WTC11 (cell line): ENCODE measurements around the gene CDH13. TPM values are rescaled to one million over a fixed set of nuclear protein-coding genes. Genes with fewer than 3 reads are reported as not detected.

ENCODE experiments used
- ATAC-seq: fragments of 200-7000 bp; cut with Tn5 transposase; 2 replicates; pipeline ENCODE4 v1.10.0; 2021; ENCODE audit warnings: mild to moderate bottlenecking, moderate library complexity
- CTCF ChIA-PET: fragments of 300-600 bp; sonication (Branson Sonifier 250); formaldehyde crosslinking; loops from one replicate; lab custom pipeline; 2021; ENCODE audit warnings: antibody characterized with exemption; lab: Charles Lee
- POLR2A ChIA-PET: fragments of 350-600 bp; sonication (Branson Sonifier 250); formaldehyde crosslinking; loops from one replicate; lab custom pipeline; 2021; ENCODE audit warnings: antibody characterized with exemption; lab: Charles Lee
- DNase-seq: peaks from one replicate; pipeline ENCODE4 v3.0.0; 2021; ENCODE audit warnings: low spot score
- H3K27ac Mint-ChIP-seq: 2 replicates; pipeline ENCODE4 v1.8.0; 2021; ENCODE audit warnings: mixed read lengths
- H3K27me3 Mint-ChIP-seq: 2 replicates; pipeline ENCODE4 v1.8.0; 2021; ENCODE audit warnings: low read depth, mild to moderate bottlenecking, moderate library complexity, mixed read lengths
- H3K36me3 Mint-ChIP-seq: 2 replicates; pipeline ENCODE4 v1.8.0; 2021; ENCODE audit warnings: mixed read lengths
- H3K4me1 Mint-ChIP-seq: 2 replicates; pipeline ENCODE4 v1.8.0; 2022; ENCODE audit warnings: mixed read lengths
- H3K4me3 Mint-ChIP-seq: 2 replicates; pipeline ENCODE4 v1.8.0; 2021; ENCODE audit warnings: mild to moderate bottlenecking, moderate library complexity, mixed read lengths
- H3K9me3 Mint-ChIP-seq: 2 replicates; pipeline ENCODE4 v1.8.0; 2021; ENCODE audit warnings: mixed read lengths
- ARID4B ChIP-seq: sonication (generic); formaldehyde crosslinking; IDR thresholded peaks from 2 replicates; pipeline ENCODE4 v1.8.0; 2023; ENCODE audit warnings: missing genetic modification reagents, mild to moderate bottlenecking, borderline replicate concordance
- CBFB ChIP-seq: sonication (generic); formaldehyde crosslinking; IDR thresholded peaks from 2 replicates; pipeline ENCODE4 v1.8.1; 2022; ENCODE audit warnings: mild to moderate bottlenecking, low read depth, missing genetic modification reagents
- EMX1 ChIP-seq: fragments of 250-450 bp; sonication (Bioruptor Pico); IDR thresholded peaks from 2 replicates; pipeline ENCODE4 v1.8.0; 2021; ENCODE audit warnings: mild to moderate bottlenecking
- ESRRA ChIP-seq: sonication (generic); formaldehyde crosslinking; IDR thresholded peaks from 2 replicates; pipeline ENCODE4 v1.8.1; 2022; ENCODE audit warnings: mild to moderate bottlenecking, missing genetic modification reagents, borderline replicate concordance
- FOXJ3 ChIP-seq: sonication (generic); formaldehyde crosslinking; IDR thresholded peaks from 2 replicates; pipeline ENCODE4 v1.9.0; 2021; ENCODE audit warnings: missing genetic modification reagents, mild to moderate bottlenecking, borderline replicate concordance
- FOXK1 ChIP-seq: sonication (generic); formaldehyde crosslinking; IDR thresholded peaks from 2 replicates; pipeline ENCODE4 v1.8.0; 2022; ENCODE audit warnings: mild to moderate bottlenecking, moderate library complexity, missing genetic modification reagents
- MYBL2 ChIP-seq: sonication (generic); formaldehyde crosslinking; IDR thresholded peaks from 2 replicates; pipeline ENCODE4 v1.8.1; 2023; ENCODE audit warnings: mild to moderate bottlenecking, moderate library complexity, missing genetic modification reagents
- NR3C1 ChIP-seq: sonication (generic); formaldehyde crosslinking; conservative IDR thresholded peaks from 2 replicates; pipeline ENCODE4 v1.8.1; 2023; ENCODE audit warnings: low read depth, mild to moderate bottlenecking, missing genetic modification reagents
- RELA ChIP-seq: sonication (generic); formaldehyde crosslinking; IDR thresholded peaks from 2 replicates; pipeline ENCODE4 v1.8.1; 2022; ENCODE audit warnings: missing genetic modification reagents, mild to moderate bottlenecking, borderline replicate concordance
- SP1 ChIP-seq: sonication (generic); formaldehyde crosslinking; conservative IDR thresholded peaks from 2 replicates; pipeline ENCODE4 v1.8.1; 2022; ENCODE audit warnings: missing genetic modification reagents
- ZNF416 ChIP-seq: fragments of 250-450 bp; sonication (Bioruptor Pico); IDR thresholded peaks from 2 replicates; pipeline ENCODE4 v1.9.0; 2021; ENCODE audit warnings: mild to moderate bottlenecking, inconsistent platforms
- total RNA-seq: library from RNA; stranded (reverse); gene quantifications from 3 replicates; pipeline ENCODE4 v1.2.3, GENCODE V29; 2021
- TF ChIP-seq, protein P1 (sequence below): fragments of 250-450 bp; sonication (Bioruptor Pico); IDR thresholded peaks from 2 replicates; pipeline ENCODE4 v1.9.0; 2021; ENCODE audit warnings: moderate library complexity, mild to moderate bottlenecking, inconsistent platforms, borderline replicate concordance
- TF ChIP-seq, protein P2 (sequence below): sonication (generic); formaldehyde crosslinking; IDR thresholded peaks from 2 replicates; pipeline ENCODE4 v1.8.1; 2022; ENCODE audit warnings: mild to moderate bottlenecking, missing genetic modification reagents, moderate library complexity, borderline replicate concordance
- TF ChIP-seq, protein P3 (sequence below): fragments of 250-450 bp; sonication (Bioruptor Pico); IDR thresholded peaks from 2 replicates; pipeline ENCODE4 v1.8.0; 2021; ENCODE audit warnings: mild to moderate bottlenecking
- TF ChIP-seq, protein P4 (sequence below): sonication (generic); formaldehyde crosslinking; IDR thresholded peaks from 2 replicates; pipeline ENCODE4 v1.8.1; 2022; ENCODE audit warnings: mild to moderate bottlenecking, moderate library complexity, missing genetic modification reagents

The CDH13 gene
- total RNA-seq, 1 experiment from 2014 or later, result 0.81 TPM

DNA sequence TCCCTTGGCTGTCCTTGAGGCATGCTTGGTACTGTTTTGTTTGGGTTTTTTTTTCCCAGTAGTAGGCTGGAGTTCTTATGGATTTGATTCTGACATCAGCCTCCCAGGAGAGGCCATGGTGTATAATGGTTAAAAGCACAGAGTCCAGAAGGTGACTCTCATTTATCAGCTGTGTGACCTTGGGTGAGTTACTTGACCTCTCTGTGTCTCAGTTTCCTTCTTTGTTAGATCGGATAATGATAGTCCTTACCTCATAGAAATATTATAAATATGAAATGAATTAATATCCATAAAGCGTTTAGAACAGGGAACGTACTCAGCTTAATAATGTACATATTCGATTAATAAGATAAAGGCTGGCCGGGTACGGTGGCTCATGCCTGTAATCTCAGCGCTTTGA lies 810.3 kb downstream of the CDH13 start:
- no peaks in the 10 kb centered on the region for H3K36me3 Mint-ChIP-seq

DNA sequence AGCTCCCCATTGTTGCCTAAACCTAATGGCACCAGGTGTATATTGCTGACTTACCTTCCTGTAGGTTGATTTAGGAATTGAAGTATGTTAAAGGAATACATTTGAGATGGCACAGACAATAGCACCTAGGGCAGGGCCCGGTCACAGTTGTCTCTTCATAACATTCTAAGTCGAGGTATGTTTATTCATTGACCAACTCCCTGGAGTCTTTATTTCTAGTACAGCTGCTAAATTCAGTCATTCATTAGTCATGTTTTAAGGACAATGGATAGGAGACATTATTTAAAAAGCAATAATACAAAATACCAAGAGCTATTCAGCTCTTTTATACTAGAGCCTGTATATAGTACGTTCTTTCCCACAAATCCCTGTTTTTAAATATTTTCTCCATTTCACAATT lies 811.6 kb downstream of the CDH13 start:
- Mint-ChIP-seq H3K9me3 (no peaks in the 10 kb centered on the region), H3K36me3 (no peaks in the 10 kb centered on the region), H3K4me3 (no peak overlapping the region), H3K27me3 (no peaks in the 10 kb centered on the region; the same call in 1 of the 2 replicates)
- DNase-seq, result no peak
- TF ChIP-seq ARID4B, result no peak
- TF ChIP-seq, protein P1, sequence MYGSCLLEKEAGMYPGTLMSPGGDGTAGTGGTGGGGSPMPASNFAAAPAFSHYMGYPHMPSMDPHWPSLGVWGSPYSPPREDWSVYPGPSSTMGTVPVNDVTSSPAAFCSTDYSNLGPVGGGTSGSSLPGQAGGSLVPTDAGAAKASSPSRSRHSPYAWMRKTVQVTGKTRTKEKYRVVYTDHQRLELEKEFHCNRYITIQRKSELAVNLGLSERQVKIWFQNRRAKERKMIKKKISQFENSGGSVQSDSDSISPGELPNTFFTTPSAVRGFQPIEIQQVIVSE (CRISPR knock-in tag), result no peak
- no peak for TF ChIP-seq CBFB (CRISPR knock-in tag)
- no peak for TF ChIP-seq ESRRA (CRISPR knock-in tag)
- TF ChIP-seq, protein P2, sequence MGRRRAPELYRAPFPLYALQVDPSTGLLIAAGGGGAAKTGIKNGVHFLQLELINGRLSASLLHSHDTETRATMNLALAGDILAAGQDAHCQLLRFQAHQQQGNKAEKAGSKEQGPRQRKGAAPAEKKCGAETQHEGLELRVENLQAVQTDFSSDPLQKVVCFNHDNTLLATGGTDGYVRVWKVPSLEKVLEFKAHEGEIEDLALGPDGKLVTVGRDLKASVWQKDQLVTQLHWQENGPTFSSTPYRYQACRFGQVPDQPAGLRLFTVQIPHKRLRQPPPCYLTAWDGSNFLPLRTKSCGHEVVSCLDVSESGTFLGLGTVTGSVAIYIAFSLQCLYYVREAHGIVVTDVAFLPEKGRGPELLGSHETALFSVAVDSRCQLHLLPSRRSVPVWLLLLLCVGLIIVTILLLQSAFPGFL, result no peak
- TF ChIP-seq, protein P3, sequence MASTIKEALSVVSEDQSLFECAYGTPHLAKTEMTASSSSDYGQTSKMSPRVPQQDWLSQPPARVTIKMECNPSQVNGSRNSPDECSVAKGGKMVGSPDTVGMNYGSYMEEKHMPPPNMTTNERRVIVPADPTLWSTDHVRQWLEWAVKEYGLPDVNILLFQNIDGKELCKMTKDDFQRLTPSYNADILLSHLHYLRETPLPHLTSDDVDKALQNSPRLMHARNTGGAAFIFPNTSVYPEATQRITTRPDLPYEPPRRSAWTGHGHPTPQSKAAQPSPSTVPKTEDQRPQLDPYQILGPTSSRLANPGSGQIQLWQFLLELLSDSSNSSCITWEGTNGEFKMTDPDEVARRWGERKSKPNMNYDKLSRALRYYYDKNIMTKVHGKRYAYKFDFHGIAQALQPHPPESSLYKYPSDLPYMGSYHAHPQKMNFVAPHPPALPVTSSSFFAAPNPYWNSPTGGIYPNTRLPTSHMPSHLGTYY, result no peak
- TF ChIP-seq FOXK1 (CRISPR knock-in tag), result no peak
- TF ChIP-seq FOXJ3, result no peak
- TF ChIP-seq, all 79 proteins: peak for 0
- CTCF ChIA-PET, result interaction anchor here (1.3 to 2.3 kb wide), 3 partner anchors 9 to 112 kb away, joined by 4 to 14 read pairs (median 5); no protein-coding TSS in a partner anchor
- ATAC-seq, result no peak
- POLR2A ChIA-PET, result no interaction called here
- Mint-ChIP-seq H3K27ac (no peak overlapping the region), H3K4me1 (no peaks in the 10 kb centered on the region)

More for the DNA sequence above, 810.3 kb downstream of the CDH13 start:
- POLR2A ChIA-PET, result no interaction called here
- Mint-ChIP-seq H3K4me3 (no peak overlapping the region), H3K4me1 (no peaks in the 10 kb centered on the region), H3K9me3 (0 out of 2 replicates have a peak, but pooled peaks cover under 1% of the 10 kb centered on the region), H3K27ac (no peak overlapping the region), H3K27me3 (no peaks in the 10 kb centered on the region; the same call in 1 of the 2 replicates)
- CTCF ChIA-PET, result interaction anchor here (2.3 kb wide), 1 partner anchor 10 kb away, joined by 14 read pairs; no protein-coding TSS in a partner anchor
- DNase-seq (no peak), ATAC-seq (no peak)
- no peak for TF ChIP-seq NR3C1 (CRISPR knock-in tag)
- TF ChIP-seq ZNF416 (CRISPR knock-in tag), result no peak
- no peak for TF ChIP-seq SP1 (CRISPR knock-in tag)
- no peak for TF ChIP-seq EMX1 (CRISPR knock-in tag)
- TF ChIP-seq MYBL2, result no peak
- TF ChIP-seq, protein P4, sequence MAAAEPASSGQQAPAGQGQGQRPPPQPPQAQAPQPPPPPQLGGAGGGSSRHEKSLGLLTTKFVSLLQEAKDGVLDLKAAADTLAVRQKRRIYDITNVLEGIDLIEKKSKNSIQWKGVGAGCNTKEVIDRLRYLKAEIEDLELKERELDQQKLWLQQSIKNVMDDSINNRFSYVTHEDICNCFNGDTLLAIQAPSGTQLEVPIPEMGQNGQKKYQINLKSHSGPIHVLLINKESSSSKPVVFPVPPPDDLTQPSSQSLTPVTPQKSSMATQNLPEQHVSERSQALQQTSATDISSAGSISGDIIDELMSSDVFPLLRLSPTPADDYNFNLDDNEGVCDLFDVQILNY, result no peak
- TF ChIP-seq RELA (CRISPR knock-in tag), result no peak
